GM19467 (cell line): ENCODE measurements around the gene KBTBD7.

ENCODE experiments used
- ATAC-seq: cut with Tn5 transposase; IDR thresholded peaks from one replicate; pipeline ENCODE4 v1.9.1; 2021; ENCODE audit warnings: mild to moderate bottlenecking, moderate library complexity; ENCODE audit not compliant: unreplicated experiment

Gene KBTBD7, protein sequence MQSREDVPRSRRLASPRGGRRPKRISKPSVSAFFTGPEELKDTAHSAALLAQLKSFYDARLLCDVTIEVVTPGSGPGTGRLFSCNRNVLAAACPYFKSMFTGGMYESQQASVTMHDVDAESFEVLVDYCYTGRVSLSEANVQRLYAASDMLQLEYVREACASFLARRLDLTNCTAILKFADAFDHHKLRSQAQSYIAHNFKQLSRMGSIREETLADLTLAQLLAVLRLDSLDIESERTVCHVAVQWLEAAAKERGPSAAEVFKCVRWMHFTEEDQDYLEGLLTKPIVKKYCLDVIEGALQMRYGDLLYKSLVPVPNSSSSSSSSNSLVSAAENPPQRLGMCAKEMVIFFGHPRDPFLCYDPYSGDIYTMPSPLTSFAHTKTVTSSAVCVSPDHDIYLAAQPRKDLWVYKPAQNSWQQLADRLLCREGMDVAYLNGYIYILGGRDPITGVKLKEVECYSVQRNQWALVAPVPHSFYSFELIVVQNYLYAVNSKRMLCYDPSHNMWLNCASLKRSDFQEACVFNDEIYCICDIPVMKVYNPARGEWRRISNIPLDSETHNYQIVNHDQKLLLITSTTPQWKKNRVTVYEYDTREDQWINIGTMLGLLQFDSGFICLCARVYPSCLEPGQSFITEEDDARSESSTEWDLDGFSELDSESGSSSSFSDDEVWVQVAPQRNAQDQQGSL

DNA sequence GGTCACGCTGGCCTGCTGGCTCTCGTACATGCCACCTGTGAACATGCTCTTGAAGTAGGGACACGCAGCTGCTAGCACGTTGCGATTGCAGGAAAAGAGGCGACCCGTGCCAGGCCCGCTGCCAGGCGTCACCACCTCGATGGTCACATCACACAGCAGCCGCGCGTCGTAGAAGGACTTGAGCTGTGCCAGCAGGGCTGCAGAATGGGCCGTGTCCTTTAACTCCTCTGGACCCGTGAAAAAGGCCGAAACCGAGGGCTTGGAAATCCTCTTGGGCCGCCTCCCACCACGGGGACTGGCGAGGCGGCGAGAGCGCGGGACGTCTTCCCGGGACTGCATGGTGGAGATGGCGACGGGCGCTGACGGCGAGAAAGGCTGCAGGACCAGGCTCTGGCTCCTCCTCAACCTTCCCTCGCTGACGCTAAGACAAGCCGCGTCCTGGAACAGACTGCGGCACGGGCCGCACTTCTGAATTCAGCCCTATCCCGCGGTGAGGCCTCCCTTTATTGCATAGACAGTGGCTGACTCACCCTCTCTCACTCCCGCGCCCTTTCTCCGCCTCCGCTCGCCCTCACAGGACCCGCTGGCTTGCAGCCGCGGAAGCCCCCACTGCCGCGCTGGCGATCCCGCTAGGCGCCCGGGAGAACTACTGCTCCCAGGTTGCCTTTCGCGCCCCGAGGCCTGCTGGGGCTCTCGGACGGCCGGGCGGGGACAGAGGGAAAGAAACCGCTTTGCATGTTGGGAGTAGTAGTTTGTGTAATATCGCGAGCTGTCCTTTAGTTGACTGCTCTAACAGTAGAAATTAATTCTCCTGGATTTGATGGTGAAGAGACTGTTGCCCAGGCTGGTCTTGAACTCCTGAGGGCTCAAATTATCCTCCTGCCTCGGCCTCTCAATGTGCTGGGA is at the start of gene KBTBD7:
TSS of gene KBTBD7 (minus strand) at position 651 of the 906 bp plus-strand sequence. CDS start at position 339, 312 bp downstream.
- peak; percentile 87 for ATAC-seq

DNA sequence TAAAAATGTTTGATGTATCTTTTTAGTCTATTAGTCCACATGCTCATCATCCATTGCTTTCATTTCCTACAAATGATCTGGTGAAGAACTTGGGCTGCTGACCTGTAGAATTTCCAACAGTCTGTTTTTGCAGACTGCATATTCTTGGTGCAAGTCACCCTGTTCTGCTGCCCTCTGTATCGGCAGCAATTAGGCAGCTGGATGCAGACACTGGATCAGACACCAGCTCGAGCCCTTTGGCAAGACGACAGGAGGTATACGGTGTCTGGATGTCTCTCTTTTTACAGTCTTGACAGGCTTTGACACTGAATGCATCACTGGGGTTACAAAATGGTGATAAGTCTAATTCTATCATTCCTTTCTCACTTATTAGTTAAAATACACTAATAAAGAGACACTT is 47.3 kb upstream of the KBTBD7 start:
- no peak for ATAC-seq

DNA sequence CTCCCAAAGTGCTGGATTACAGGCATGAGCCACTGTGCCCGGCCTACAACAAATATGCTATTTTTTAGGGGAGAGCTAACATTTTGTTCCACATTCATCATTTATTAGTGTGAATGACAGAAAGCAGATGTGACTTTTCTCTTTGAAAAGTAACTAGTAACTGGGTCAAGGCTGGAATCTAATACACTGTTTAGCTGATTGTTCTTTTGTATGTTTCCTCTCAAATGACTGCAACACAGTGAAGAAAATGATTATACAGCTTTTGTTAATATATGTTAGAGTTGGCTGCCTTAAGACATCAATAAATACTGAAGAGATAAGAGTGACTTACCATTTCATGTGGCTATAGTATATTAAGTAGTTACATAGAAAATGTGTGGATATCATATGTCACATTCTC is 42.0 kb upstream of the KBTBD7 start:
- no peak for ATAC-seq

DNA sequence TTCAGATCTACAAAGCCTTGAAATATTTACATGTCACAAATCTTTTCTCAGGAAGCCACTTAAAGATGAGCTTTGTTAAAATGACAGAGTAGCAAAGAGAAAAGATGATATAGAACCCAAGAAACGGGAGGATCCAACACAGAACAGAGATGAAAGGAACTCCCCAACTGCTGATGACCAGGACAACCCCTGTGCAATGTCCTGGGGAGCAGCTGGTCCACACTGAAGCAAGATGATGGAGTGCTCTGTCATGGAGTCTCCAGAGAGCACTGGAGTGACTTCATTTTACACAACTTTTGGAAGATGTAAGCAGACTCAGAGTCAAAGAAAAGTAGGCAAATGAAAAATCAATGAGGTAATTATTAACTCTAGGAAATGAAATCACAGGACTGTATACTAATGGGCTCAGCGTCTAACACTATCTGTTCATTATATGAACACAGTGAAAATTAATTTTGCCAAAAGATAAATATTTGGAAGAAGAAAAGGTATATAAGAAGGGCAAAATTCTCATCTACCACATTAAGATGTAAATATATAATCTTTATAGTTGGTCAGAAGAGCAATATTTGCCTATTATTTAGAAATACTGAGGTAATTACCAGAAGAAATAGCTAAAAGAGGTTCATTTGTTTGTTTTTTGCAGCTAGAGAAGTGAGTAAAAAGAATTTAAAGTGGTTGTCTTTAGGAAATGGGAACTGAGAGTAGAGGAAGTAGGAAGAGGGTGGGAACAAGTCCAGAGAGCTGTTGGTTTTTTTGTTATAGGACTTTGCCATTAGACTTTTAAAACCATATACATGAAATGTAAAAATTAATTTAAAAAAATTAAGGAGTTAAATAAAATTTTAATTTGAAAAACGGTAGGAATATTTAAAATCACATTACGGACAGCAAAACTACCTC is 38.5 kb upstream of the KBTBD7 start:
- ATAC-seq = no peak

DNA sequence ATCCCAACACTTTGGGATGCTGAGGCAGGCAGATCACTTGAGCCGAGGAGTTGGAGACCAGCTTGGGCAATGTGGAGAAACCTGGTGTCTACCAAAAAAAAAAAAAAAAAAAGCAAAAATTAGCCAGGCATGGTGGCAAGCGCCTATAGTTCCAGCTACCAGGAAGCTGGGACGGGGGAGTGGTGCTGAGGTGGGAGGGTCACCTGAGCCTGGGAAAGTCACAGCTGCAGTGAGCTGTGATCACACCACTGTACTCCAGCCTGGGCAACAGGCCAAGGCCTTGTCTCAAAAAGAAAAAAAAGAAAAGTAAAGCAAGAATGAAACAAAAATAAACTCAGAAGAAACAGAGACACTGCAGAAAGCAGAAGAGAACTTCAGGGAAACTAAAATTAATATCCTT is 37.4 kb upstream of the KBTBD7 start:
- no peak for ATAC-seq

DNA sequence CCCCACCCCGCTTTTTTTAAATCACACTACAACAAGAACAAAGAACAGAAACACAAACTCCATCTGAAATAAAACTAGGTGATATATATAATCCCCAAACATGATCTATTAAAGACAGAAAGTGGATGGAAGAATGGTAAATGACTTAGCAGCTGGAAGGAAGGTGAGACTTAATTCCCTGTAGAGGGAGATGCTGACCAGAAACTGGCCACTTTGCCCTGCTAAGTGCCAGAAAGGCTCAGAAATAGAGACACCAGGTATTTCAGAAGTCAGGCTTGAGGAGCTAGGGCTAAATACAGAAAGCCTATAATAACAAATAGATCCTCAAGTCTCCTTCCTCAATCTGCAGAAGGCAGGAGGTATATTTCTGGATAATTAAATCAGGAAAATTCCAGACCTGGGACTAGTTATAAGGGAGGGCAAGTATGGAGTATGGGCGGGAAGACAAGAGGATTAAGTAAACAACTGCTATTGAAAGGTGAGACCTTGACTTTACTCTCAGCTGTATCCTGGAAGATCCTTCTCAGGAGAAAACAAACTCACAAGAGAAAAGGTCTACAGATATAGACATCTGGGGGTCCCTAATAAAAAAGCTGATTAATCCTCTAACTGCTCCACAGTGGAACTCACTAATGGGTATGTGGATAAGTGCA is 36.8 kb upstream of the KBTBD7 start:
- ATAC-seq = no peak

DNA sequence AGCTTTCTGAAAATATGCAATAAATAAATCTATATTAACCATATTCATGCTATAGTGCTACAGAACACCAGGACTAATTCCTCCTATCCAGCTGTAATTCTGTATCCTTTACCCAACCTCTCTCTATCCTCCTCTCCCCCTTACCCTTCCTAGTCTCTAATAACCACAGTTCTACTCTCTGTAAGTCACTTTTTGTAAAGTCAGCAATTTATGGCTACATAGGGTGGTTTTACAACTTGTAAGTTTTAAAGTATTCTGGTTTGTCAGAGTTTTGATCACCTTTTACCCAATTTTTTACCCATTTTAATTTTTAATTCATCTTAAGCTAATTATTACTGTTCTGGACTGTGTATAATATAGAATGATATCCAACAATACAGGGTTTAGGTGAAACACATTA is 35.0 kb upstream of the KBTBD7 start:
- no peak for ATAC-seq

DNA sequence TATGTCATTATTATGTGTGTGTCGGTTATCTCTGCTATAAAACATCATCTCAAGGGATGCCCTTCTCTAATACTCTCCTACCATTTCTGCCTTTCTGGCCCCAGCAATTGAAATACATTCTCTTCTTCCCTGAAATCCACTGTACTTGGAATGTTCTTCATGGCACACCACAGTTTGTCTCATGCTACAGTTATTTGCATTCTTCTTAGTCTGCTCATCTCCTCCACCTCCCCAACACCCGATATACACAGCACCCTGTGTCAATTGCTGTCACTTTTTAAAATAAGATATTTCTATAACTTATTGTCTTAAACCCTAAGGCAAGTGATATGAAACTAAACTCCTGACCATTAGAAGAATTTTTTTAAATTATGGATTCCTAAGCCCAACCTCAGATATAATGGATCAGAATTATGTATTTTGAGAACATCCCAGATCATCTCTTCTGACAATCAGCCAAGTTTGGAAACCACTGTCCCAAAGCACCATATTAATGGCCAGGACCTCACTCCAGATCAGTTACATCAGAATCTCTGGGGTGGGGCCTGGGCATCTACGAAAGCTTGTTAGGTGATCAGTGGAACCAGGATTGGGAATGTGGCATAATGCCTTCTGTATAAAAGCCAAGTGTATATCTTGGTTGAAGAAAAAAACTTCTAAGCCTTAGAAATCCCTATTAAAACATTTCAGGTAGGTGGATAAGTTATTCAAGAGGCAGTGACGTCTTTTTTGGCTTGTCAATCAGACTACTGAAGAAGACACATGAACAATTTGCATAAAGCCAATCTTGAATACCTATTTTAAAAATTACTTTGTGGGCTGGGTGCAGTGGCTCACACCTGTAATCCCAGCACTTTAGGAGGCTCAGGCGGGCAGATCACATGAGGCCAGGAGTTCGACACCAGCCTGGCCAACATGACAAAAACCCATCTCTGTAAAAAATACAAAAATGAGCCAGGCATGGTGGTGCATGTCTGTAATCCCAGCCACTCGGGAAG is 30.0 kb upstream of the KBTBD7 start:
- ATAC-seq = no peak

DNA sequence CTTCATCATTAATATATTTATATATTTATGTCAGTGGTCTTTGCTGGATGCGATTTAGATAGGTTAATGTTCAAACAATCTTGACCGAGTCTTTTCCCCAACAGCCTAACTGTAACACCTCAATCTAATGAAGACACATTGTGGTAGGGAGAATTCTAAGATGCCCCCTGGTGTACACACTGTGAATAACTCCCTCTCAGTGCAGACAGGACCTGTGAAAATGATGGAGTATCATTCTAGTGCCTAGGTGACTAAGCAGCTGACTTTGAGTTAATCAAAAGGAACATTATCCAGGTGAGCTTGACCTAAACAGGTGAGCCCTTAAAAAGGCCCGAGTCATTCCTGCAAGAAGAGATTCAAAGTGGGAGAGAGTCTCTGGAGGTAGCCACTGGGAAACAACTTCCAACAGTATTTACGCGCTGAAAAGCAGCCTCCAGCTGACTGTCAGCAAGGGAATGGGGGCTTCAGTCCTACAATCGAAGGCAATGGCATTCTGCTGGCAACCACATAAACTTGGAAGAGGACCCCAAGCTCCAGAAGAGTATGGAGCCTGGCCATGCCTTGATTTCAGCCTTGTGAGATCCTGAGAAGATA is 28.0 kb upstream of the KBTBD7 start:
- no peak for ATAC-seq

DNA sequence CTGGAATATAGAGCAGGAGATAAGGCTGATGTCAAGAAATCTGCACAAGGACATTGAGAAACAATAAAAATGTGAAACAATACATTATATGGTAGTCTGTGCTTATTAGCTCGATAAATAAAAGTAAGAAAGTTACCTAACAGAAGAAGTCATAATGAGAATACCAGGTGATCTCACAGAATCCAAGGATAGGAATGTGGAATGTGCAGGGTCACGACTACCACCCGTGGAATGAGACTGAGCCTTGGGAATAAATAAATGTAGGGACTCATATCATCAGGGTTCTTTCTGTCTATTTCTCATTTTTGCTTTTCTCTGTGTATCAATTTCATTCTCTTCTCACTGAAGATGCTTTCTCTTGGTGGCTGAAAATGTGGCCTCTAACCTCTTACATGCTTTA is 26.0 kb upstream of the KBTBD7 start:
- no peak for ATAC-seq

DNA sequence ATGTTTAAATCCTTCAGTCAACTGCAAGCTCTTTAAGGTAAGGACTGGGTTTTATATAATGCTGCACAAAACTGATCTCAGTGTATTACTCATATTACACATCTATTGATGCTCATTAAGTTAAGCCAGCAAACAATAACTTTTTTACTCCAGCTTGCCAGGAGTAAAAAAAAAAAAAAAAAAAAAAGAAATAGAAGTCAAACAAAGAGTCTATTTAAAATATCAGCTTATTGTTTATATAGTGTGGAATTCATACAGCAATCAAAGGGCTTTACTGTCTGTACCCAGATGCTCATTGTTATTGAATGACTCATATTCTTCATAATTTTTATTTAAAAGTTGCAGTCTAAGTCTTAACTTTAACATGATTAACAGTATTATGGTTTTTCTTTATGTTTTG is 21.8 kb upstream of the KBTBD7 start:
- ATAC-seq = no peak

DNA sequence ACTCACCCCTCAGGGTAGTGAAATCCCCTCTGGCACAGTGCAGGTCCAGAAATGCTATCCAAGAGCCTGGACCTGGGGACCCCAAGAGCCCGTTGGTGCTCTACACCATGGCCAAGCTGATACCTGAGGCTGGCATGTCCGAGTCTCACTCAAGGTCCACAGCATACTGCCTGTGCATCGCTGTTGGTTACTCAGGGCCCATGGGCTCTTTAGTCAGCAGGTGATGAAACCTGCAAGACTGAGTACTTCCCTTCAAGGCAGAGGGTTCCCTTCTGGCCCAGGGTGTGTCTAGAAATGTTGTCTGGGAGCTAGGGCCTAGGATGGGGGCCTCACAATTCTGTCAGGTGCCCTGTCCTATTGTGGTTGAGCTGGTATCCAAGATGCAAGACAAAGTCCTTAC is 19.6 kb upstream of the KBTBD7 start:
- ATAC-seq = no peak

DNA sequence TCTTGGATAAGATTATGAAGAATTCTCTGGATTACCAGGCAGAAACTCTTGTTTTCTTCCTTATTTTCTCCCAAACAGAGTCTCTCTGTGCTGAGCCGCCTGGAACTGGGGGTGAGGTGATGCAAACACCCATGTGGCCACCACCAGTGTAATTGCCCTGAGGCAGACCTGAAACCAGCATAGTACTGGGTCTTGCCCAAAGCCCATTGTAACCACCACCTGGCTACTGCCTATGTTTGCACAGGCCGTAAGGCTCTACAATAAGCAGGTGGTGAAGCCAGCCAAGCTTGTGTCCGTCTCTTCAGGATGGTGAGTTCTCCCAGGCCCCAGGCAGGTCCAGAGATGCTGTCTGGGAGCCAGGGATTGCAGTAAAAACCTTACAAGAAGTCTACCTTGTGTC is 18.9 kb upstream of the KBTBD7 start:
- ATAC-seq = no peak

DNA sequence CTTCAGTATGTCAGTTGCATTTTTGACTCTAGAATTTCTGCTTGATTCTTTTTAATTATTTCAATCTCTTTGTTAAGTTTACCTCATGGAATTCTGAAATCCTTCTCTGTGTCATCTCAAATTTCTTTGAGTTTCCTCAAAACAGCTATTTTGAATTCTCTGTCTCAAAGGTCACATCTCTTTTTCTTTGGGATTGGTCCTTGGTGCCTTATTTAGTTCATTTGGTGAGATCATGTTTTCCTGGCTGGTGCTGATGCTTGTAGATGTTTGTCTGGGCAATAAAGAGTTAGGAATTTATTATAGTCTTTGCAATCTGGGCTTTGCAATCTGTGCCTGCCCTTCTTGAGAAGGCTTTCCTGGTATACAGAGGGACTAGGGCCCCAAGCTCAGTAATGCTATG is 18.5 kb upstream of the KBTBD7 start:
- no peak for ATAC-seq

DNA sequence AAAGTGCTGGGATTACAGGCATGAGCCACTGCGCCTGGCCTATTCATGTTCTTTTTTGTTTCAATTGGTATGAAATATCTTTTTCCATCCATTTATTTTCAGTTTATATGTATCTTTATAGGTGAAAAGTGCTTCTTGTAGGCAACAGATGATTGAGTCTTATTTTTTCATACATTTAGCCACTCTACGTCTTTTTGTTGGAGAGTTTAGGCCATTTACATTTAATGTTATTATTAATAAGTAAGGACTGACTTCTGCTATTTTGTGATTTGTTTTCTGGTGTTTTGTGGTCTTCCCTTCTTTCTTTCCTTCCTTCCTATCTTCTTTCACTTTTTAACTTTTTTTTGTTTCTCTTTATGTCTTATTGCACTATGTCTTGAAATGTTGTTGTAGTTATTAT is 16.7 kb upstream of the KBTBD7 start:
- ATAC-seq = no peak

DNA sequence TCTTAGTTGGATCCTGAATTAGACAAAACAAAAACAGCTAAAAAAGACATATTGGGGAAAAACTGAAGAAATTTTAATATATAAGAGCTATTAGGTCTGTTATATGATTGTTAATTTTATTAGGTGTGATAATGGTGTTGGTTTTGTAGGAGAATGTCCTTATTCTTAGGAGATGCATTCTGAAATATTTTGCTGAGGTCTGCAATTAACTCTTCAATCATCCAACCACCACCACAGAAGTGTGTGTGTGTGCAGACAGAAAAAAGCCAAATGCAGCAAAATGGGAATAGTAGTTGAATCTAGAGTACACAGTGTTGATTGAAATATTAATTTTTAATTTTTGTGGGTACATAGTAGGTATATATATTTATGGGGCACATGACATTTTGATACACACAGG is 12.1 kb upstream of the KBTBD7 start:
- ATAC-seq = no peak

DNA sequence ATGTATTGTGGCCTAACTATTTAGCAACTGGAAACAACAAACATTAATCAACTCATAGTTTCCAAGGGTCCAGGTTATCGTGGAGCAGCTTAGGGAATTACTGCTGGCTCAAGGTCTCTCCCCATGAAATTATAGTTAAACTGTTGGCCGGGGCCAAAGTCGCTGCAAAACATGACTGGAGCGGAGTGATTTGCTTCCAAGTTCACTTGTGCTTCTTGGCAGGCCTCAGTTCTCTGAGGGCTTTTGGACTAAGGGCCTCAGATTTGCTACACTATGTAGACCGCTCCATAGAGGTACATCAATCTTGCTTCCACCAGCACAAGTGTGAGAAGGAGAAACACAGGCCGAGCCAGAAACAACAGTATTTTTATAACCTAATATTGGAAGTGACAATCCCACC is 9.4 kb upstream of the KBTBD7 start:
- ATAC-seq = no peak

DNA sequence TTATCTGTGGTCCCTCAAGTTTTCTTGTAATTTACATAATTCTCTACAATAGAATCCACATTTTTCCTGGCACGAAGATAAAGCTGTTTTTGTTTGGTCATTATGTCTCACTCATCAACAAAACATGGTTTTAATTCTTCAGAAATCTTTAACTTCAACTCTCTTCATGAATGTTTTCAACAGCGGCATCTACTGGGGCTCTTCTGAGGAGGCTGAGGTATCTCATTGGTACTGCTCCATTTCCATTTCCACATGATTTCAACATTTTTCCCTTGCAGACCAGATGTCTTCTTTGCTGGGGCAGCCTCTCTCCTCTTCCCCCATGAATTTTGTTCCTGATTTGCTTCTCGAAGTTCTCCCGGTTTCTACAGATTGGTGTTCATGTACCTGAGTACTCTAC is 5.8 kb upstream of the KBTBD7 start:
- no peak for ATAC-seq
